ENCODE measurements around the gene LAMTOR3. TPM values are rescaled to one million over a fixed set of nuclear protein-coding genes. Genes with fewer than 3 reads are reported as not detected.

The LAMTOR3 gene
- total and polyA plus RNA-seq, 9 of the 15 experiments (the other 6 are each of a cell fraction or from before 2014, with no cell fraction given) = 17.9 to 146 (median 59.4) TPM

- TF ChIP-seq PBX2 (CRISPR knock-in tag; IDR thresholded peaks at IDR 0.05; ENCODE audit: low read depth) (no peak), PBX2 (tag; conservative IDR thresholded peaks at IDR 0.05; ENCODE audit: low read depth) (no peak)
Measured at GRCh38 chr4:99833756-99834155, 60.5 kb downstream of the LAMTOR3 start (continued).

DNA sequence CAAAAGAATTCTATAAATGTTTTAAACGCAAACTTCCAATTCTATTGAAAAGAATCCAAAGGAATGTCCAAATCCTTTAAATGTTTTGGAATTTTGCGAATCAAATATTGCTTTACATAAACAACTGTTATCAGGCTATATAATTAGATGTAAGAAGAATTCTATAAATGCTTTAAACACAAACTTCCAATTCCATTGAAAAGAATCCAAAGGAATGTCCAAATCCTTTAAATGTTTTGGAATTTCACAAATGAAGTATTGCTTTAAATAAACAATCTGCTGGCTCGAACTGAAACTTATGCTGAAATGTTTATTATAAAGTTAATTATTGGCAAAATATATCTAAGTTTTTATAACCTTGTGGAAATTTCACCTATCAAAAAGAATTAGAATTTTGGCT is 61.5 kb downstream of the LAMTOR3 start:
- TF ChIP-seq, protein P1, sequence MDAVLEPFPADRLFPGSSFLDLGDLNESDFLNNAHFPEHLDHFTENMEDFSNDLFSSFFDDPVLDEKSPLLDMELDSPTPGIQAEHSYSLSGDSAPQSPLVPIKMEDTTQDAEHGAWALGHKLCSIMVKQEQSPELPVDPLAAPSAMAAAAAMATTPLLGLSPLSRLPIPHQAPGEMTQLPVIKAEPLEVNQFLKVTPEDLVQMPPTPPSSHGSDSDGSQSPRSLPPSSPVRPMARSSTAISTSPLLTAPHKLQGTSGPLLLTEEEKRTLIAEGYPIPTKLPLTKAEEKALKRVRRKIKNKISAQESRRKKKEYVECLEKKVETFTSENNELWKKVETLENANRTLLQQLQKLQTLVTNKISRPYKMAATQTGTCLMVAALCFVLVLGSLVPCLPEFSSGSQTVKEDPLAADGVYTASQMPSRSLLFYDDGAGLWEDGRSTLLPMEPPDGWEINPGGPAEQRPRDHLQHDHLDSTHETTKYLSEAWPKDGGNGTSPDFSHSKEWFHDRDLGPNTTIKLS (IDR thresholded peaks at IDR 0.05; ENCODE audit: borderline replicate concordance, low read depth) = no peak
- TF ChIP-seq HES1 (IDR thresholded peaks at IDR 0.05; ENCODE audit: low read depth) (no peak), SMAD1 (IDR thresholded peaks at IDR 0.05; ENCODE audit: low read depth, low read length, partially characterized antibody) (no peak), ZBTB1 (CRISPR knock-in tag; IDR thresholded peaks at IDR 0.05; ENCODE audit: borderline replicate concordance, low read depth) (no peak)
- Histone ChIP-seq H3K9ac (ENCODE audit: insufficient read depth in 1 of 2, low read depth in 2 of 2, low read length in 2 of 2) (no peak overlapping the region), H4K20me1 (replicated peaks; ENCODE audit: control insufficient read depth, insufficient read depth, low read length) (no peaks in the 10 kb centered on the region), H3K9me3 (replicated peaks; ENCODE audit: control insufficient read depth, insufficient read depth, low read depth, low read length) (no peaks in the 10 kb centered on the region), H3K9me1 (ENCODE audit: control insufficient read depth, insufficient read depth, low read length) (no peaks in the 10 kb centered on the region), H3K27ac (ENCODE audit: extremely low read depth, low read depth, low read length) (no peak overlapping the region), H2AFZ (ENCODE audit: low read depth, low read length) (no peak overlapping the region), H3K36me3 (ENCODE audit: control insufficient read depth, insufficient read depth, low read length) (no peaks in the 10 kb centered on the region), H3K4me2 (ENCODE audit: insufficient read depth, low read length) (no peak overlapping the region), H3K27me3 (ENCODE audit: control insufficient read depth in 2 of 2, insufficient read depth in 2 of 2, low read length in 2 of 2) (no peaks in the 10 kb centered on the region), H3K4me3 (no peak overlapping the region), H3K4me1 (replicated peaks in 1 of 2; ENCODE audit: control insufficient read depth in 2 of 2, insufficient read depth in 2 of 2, low read length in 2 of 2) (no peaks in the 10 kb centered on the region; a peak in 1 of 5 replicates), H3K79me2 (ENCODE audit: control insufficient read depth, insufficient read depth, low read length) (no peaks in the 10 kb centered on the region)
- DNase-seq (ENCODE audit: extremely low read depth in 1 of 4, low spot score in 3 of 4) (no peak), FAIRE-seq (no peak), ATAC-seq (no peak)
- CTCF ChIA-PET (ENCODE audit: low intra/inter-chr PET ratio) = no interaction called here
- no TSS peak for BruUV-seq (replicated peaks)
- intact Hi-C loops (cut with micrococcal nuclease) = no loop called here
- in situ Hi-C loops (cut with MboI) = no loop called here
- POLR2A ChIA-PET = interaction anchor here (0.5 to 1.1 kb wide), 2 partner anchors 10 to 15 kb away, joined by 3 to 4 read pairs; no protein-coding TSS in a partner anchor
- WGBS (ENCODE audit: insufficient coverage, low coverage, missing lambda C conversion rate) = 5% methylated on average over 3 of the region's 3 CpGs
